Esophagus squamous epithelium (tissue), 5 donors: Measurements from ENCODE around the gene TUBA3C. TPM values are rescaled to one million over a fixed set of nuclear protein-coding genes. Genes with fewer than 3 reads are reported as not detected.

ENCODE experiments used
- DNase-seq: peaks from one replicate; lab custom pipeline; 2025; lab: John Stamatoyannopoulos, UW
- H3K27ac ChIP-seq, 4 donors: fragments of 200-600 bp; sonication (generic); one replicate each; pipeline ENCODE4 v1.5.1; 2016 to 2019; ENCODE audit warnings: mild to moderate bottlenecking in 1 of 4
- H3K27me3 ChIP-seq, 4 donors: fragments of 200-600 bp; sonication (generic); 1 replicate in 3 of 4; 2 replicates in 1 of 4; pipeline versions ENCODE4 v1.5.1 to v1.6.0; 2017 to 2021; ENCODE audit warnings: antibody characterized with exemption in 1 of 4
- H3K36me3 ChIP-seq, 3 donors: fragments of 200-600 bp; sonication (generic); one replicate each; pipeline ENCODE4 v1.5.1; 2016 to 2019
- H3K4me1 ChIP-seq, 3 donors: fragments of 200-600 bp; sonication (generic); one replicate each; pipeline ENCODE4 v1.5.1; 2017 to 2019
- H3K4me3 ChIP-seq, 4 donors: fragments of 200-600 bp; sonication (generic); 1 replicate in 3 of 4; 2 replicates in 1 of 4; pipeline ENCODE4 v1.5.1; 2016 to 2019; ENCODE audit warnings: mild to moderate bottlenecking in 2 of 4, moderate library complexity in 1 of 4
- H3K9me3 ChIP-seq, 3 donors: fragments of 200-600 bp; sonication (generic); one replicate each; pipeline ENCODE4 v1.5.1; 2016 to 2019
- POLR2A ChIP-seq, 4 donors: fragments of 450-650 bp; IDR thresholded peaks; one replicate each; pipeline ENCODE4 v1.6.1; 2017; ENCODE audit warnings: antibody characterized with exemption in 4 of 4, mild to moderate bottlenecking in 4 of 4, moderate library complexity in 3 of 4
- WGBS, 2 donors: methylation state at CpG; one replicate each; pipeline ENCODE4 v1.1.5; 2018; 5-methylcytosine and 5-hydroxymethylcytosine counted together
- intact Hi-C: fragments of 100-400 bp; cut with DNase I; formaldehyde crosslinking; loops from one replicate; pipeline ENCODE4 v1.15.0; 2022
- total RNA-seq, 4 donors: library from RNA; depleted of rRNA; stranded (reverse); fragments of >200 nt; gene quantifications; one replicate each; pipeline ENCODE4 v1.1.0, GENCODE V29; 2016
- TF ChIP-seq, protein P1 (sequence below), 6 experiments: fragments of 450-650 bp in 4 of 6; fragments of 200-600 bp in 2 of 6; sonication (generic) in 2 of 6; IDR thresholded peaks; one replicate each; pipeline ENCODE4 v1.5.1; 2016 to 2019; ENCODE audit warnings: antibody characterized with exemption in 6 of 6, mild to moderate bottlenecking in 4 of 6, moderate library complexity in 4 of 6
- donor health status: DM: yes; HTN: yes; CAD: no.

The TUBA3C gene
- total RNA-seq, 4 donors from 2014 or later = not detected

DNA sequence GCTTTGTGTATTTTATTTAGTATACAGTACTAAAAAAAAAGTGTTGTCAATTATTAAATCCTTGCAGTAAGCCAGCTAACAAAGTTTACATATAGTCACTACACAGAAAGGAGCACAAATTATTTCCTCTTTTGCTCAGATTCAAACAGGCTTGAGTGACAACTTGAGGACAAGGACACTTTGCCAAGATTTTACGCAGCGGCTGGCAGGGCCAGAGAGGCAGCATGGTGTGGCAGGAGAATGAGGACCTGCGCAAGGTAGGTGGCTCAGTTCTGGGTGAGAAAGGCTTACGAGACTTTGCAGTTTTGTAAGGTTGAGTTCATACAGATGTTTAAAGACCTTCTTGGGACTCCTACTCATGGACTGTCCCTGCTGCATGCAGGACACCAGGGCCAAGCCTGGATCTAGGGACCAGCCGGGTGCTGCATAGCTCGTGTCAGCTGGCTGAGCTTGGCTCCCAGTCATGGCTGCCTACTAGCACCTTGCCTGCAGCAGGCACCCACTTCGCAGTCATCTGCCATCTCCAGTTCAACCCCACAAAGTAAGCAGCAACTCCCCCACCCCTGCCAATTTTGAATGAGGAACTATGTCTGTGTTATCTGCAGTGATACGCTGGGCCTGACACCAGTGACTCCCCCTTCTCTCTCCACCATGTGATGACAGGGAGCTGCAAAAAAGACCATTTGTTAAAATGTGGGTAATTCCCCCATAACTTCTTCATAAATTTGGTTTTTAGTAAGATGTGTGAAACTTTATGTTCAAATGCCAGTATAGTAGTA lies 3.7 kb upstream of the TUBA3C start:
- WGBS, 2 donors = 77 to 88% methylated on average over 5 to 8 of the region's 8 CpGs
- Histone ChIP-seq H3K36me3 (no peaks in the 10 kb centered on the region), H3K4me1 (no peaks in the 10 kb centered on the region), H3K9me3 (peaks cover 0 to 25% (median 10%) of the 10 kb centered on the region in 3 donors), H3K27me3 (no peaks in the 10 kb centered on the region), H3K27ac (no peak overlapping the region), H3K4me3 (no peak overlapping the region)
- DNase-seq = no peak
- intact Hi-C loops = no loop called here
- TF ChIP-seq POLR2A (IDR thresholded peaks at IDR 0.05) = no peak
- TF ChIP-seq, protein P1, sequence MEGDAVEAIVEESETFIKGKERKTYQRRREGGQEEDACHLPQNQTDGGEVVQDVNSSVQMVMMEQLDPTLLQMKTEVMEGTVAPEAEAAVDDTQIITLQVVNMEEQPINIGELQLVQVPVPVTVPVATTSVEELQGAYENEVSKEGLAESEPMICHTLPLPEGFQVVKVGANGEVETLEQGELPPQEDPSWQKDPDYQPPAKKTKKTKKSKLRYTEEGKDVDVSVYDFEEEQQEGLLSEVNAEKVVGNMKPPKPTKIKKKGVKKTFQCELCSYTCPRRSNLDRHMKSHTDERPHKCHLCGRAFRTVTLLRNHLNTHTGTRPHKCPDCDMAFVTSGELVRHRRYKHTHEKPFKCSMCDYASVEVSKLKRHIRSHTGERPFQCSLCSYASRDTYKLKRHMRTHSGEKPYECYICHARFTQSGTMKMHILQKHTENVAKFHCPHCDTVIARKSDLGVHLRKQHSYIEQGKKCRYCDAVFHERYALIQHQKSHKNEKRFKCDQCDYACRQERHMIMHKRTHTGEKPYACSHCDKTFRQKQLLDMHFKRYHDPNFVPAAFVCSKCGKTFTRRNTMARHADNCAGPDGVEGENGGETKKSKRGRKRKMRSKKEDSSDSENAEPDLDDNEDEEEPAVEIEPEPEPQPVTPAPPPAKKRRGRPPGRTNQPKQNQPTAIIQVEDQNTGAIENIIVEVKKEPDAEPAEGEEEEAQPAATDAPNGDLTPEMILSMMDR (IDR thresholded peaks at IDR 0.05) = no peak

DNA sequence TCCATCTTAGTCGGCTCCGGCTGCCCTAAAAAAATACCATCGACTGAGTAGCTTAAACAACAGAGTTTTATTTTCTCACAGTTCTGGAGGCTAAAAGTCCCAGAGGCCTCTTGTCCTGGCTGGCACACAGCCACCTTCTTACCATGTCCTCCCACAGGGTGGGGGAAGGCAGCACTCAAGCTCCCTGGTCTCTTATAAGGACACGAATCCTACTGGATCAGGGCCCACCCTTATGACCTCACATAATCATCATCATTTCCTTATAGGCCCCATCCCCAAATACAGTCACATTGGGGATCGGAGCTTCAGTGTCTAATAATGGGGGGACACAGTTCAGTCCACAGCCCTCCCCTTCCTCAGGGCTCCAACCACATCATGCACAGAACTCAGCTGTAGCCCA lies 2.6 kb upstream of the TUBA3C start:
- DNase-seq = no peak
- TF ChIP-seq, protein P1 (IDR thresholded peaks at IDR 0.05) = no peak
- TF ChIP-seq POLR2A (IDR thresholded peaks at IDR 0.05) = no peak
- H3K27me3 ChIP-seq = no peaks in the 10 kb centered on the region
- H3K27ac ChIP-seq = no peak overlapping the region
- WGBS, 2 donors = 77 to 81% methylated on average over 3 to 5 of the region's 5 CpGs
- no peaks in the 10 kb centered on the region for H3K4me1 ChIP-seq
- peaks cover 0 to 30% (median 10%) of the 10 kb centered on the region in 3 donors for H3K9me3 ChIP-seq
- H3K4me3 ChIP-seq = no peak overlapping the region
- intact Hi-C loops = no loop called here
- H3K36me3 ChIP-seq = no peaks in the 10 kb centered on the region

DNA sequence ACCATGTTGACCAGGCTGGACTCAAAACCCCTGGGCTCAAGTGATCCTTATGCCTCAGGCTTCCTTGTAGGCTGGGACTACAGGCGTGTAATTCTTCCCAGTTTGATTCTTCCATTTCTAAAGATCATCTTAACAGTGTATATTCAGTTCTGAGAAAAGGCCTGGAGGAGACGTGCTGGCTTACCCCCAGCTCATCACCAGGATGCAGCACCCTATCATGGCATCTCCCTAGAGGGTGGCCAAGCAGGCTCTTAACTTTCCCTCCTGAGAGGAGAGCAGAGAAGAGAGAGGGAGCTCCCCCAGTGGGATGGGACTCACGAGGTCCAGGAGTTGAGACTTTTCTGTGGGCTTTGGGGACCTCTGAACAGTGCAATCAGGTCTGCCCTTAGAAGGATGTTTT lies 2.1 kb upstream of the TUBA3C start:
- no peak for TF ChIP-seq POLR2A (IDR thresholded peaks at IDR 0.05)
- TF ChIP-seq, protein P1 (IDR thresholded peaks at IDR 0.05) = no peak
- no peak for DNase-seq
- intact Hi-C loops = no loop called here
- Histone ChIP-seq H3K36me3 (no peaks in the 10 kb centered on the region), H3K4me3 (no peak overlapping the region), H3K27ac (no peak overlapping the region), H3K27me3 (no peaks in the 10 kb centered on the region), H3K4me1 (no peaks in the 10 kb centered on the region), H3K9me3 (peaks cover 0 to 30% (median 10%) of the 10 kb centered on the region in 3 donors)
- WGBS, 2 donors = 41 to 56% methylated on average over 2 to 3 of the region's 3 CpGs

DNA sequence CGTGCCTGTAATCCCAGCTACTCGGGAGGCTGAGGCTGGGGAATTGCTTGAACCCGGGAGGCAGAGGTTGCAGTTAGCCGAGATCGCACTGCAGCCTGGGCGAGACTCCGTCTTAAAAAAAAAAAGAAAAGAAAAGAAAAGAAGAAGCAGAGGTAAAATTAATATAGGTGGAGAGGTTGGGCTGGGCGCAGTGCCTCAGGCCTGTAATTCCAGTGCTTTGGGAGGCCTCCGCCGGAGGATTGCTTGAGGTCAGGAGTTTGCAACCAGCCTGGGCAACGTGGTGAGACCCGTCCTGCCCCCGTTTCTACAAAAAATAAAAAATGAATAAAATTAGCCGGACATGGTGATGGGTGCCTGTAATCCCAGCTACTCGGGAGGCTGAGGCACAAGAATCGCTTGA lies 912 bp upstream of the TUBA3C start:
- TF ChIP-seq, protein P1 (IDR thresholded peaks at IDR 0.05) = no peak
- no peak for TF ChIP-seq POLR2A (IDR thresholded peaks at IDR 0.05)
- H3K27me3 ChIP-seq = no peaks in the 10 kb centered on the region
- H3K4me1 ChIP-seq = no peaks in the 10 kb centered on the region
- no peak overlapping the region for H3K4me3 ChIP-seq
- no peaks in the 10 kb centered on the region for H3K36me3 ChIP-seq
- peaks cover 0 to 30% (median 10%) of the 10 kb centered on the region in 3 donors for H3K9me3 ChIP-seq
- whole genome bisulfite sequencing, 2 donors = 83 to 86% methylated on average over 9 to 12 of the region's 16 CpGs
- H3K27ac ChIP-seq = no peak overlapping the region
- DNase-seq = no peak
- intact Hi-C loops = no loop called here

DNA sequence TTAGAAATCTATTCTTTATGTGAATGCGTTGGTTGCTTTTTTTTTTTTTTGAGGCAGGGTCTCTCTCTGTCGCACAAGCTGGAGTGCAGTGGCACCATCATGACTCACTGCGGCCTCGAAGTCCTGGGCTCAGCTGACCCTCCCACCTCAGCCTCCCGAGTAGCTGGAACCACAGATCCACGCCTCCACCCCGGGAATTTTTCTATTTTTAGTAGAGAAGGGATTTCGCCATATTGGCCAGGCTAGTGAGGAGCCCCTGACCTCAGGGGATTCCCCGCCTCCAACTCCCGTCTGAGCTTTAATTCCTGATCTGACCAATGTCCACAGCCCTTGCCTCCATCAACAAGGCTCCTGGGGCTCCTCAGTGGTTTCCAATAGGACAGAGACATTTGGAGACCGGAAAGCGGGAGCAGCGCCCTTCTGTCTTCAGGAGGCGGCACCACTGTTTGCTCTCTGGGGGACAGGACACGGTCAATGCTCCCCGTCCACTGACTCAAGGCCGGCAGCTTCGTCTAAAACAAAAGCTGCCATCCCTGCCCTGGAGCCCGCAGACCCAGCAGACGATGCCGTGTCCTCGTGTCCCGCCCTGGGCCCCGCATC lies 503 bp downstream of the TUBA3C start:
- Histone ChIP-seq H3K36me3 (no peaks in the 10 kb centered on the region), H3K27me3 (no peaks in the 10 kb centered on the region), H3K9me3 (peaks cover 0 to 30% (median 10%) of the 10 kb centered on the region in 3 donors), H3K4me1 (no peaks in the 10 kb centered on the region), H3K4me3 (no peak overlapping the region), H3K27ac (no peak overlapping the region)
- no peak for DNase-seq
- no peak for TF ChIP-seq POLR2A (IDR thresholded peaks at IDR 0.05)
- TF ChIP-seq, protein P1 (IDR thresholded peaks at IDR 0.05) = no peak
- 89 to 90% methylated on average over 13 to 19 of the region's 24 CpGs for WGBS, 2 donors
- intact Hi-C loops = no loop called here
